Liver (tissue), 9 donors: Measurements from ENCODE around the gene NFIA. TPM values are rescaled to one million over a fixed set of nuclear protein-coding genes. Genes with fewer than 3 reads are reported as not detected.

Source experiments
- DNase-seq: peaks from one replicate; pipeline ENCODE4 v3.0.0-alpha.2; 2017; ENCODE audit warnings: low spot score
- H3K27ac ChIP-seq, 2 donors: one replicate each; pipeline ENCODE4 v1.7.0; 2013; ENCODE audit warnings: inconsistent platforms in 2 of 2, low read length in 2 of 2, control low read depth in 1 of 2, low read depth in 1 of 2, mild to moderate bottlenecking in 1 of 2
- H3K27me3 ChIP-seq, 4 donors: one replicate each; pipeline versions ENCODE4 v1.6.1 to v1.7.0; 2013; ENCODE audit warnings: low read length in 3 of 4, inconsistent platforms in 1 of 4, mild to moderate bottlenecking in 1 of 4, moderate library complexity in 1 of 4; ENCODE audit not compliant: control insufficient read depth in 4 of 4, insufficient read depth in 4 of 4
- H3K36me3 ChIP-seq, 4 donors: one replicate each; pipeline versions ENCODE4 v1.6.1 to v1.7.0; 2013; ENCODE audit warnings: low read length in 3 of 4, mild to moderate bottlenecking in 3 of 4, low read depth in 1 of 4, moderate library complexity in 1 of 4; ENCODE audit not compliant: control insufficient read depth in 4 of 4, insufficient read depth in 3 of 4
- H3K4me1 ChIP-seq, 4 donors: one replicate each; pipeline versions ENCODE4 v1.6.1 to v1.7.0; 2013; ENCODE audit warnings: low read length in 3 of 4, mild to moderate bottlenecking in 3 of 4, moderate library complexity in 1 of 4; ENCODE audit not compliant: control insufficient read depth in 4 of 4, insufficient read depth in 4 of 4
- H3K4me3 ChIP-seq, 3 donors: one replicate each; pipeline versions ENCODE4 v1.6.1 to v1.7.0; 2013; ENCODE audit warnings: low read length in 3 of 3, control low read depth in 1 of 3, low read depth in 1 of 3, mild to moderate bottlenecking in 1 of 3
- H3K9ac ChIP-seq, 2 donors: one replicate each; pipeline ENCODE4 v1.7.0; 2013; ENCODE audit warnings: low read length in 2 of 2, mild to moderate bottlenecking in 2 of 2, moderate library complexity in 2 of 2, control low read depth in 1 of 2, low read depth in 1 of 2
- H3K9me3 ChIP-seq, 4 donors: one replicate each; pipeline versions ENCODE4 v1.6.1 to v1.7.0; 2013; ENCODE audit warnings: low read length in 3 of 4; ENCODE audit not compliant: control insufficient read depth in 4 of 4
- ATF3 ChIP-seq: IDR thresholded peaks from 2 replicates; pipeline ENCODE4 v1.6.1; 2016; ENCODE audit warnings: antibody characterized with exemption
- CTCF ChIP-seq: fragments of 150-350 bp; IDR thresholded peaks from 2 replicates; pipeline ENCODE4 v1.5.1; 2017; ENCODE audit warnings: improper control_type of control experiment, low read depth, low read length; ENCODE audit not compliant: missing input control
- GABPA ChIP-seq, 2 donors: IDR thresholded peaks in 1 of 2; conservative IDR thresholded peaks in 1 of 2; 2 replicates each; pipeline ENCODE4 v1.6.1; 2016; ENCODE audit warnings: antibody characterized with exemption in 2 of 2, mild to moderate bottlenecking in 1 of 2, moderate library complexity in 1 of 2
- HNF4A ChIP-seq, 2 donors: conservative IDR thresholded peaks; 2 replicates each; pipeline ENCODE4 v1.6.1; 2016; ENCODE audit warnings: antibody characterized with exemption in 2 of 2, mild to moderate bottlenecking in 2 of 2
- HNF4G ChIP-seq: IDR thresholded peaks from 2 replicates; pipeline ENCODE4 v1.6.1; 2016; ENCODE audit warnings: antibody characterized with exemption
- JUND ChIP-seq, 2 donors: IDR thresholded peaks; 2 replicates each; pipeline ENCODE4 v1.6.1; 2016; ENCODE audit warnings: antibody characterized with exemption in 2 of 2
- MAX ChIP-seq: IDR thresholded peaks from 2 replicates; pipeline ENCODE4 v1.6.1; 2016; ENCODE audit warnings: antibody characterized with exemption
- NR2F2 ChIP-seq: IDR thresholded peaks from 2 replicates; pipeline ENCODE4 v1.6.1; 2016; ENCODE audit warnings: antibody characterized with exemption
- RAD21 ChIP-seq, 2 donors: IDR thresholded peaks; 2 replicates each; pipeline ENCODE4 v1.6.1; 2016; ENCODE audit warnings: antibody characterized with exemption in 2 of 2, mild to moderate bottlenecking in 2 of 2
- REST ChIP-seq: IDR thresholded peaks from 2 replicates; pipeline ENCODE4 v1.6.1; 2016; ENCODE audit warnings: antibody characterized with exemption, mild to moderate bottlenecking
- RXRA ChIP-seq, 2 donors: IDR thresholded peaks; 2 replicates each; pipeline ENCODE4 v1.6.1; 2017 to 2018; ENCODE audit warnings: antibody characterized with exemption in 2 of 2, mild to moderate bottlenecking in 1 of 2
- TAF1 ChIP-seq: conservative IDR thresholded peaks from 2 replicates; pipeline ENCODE4 v1.6.1; 2016; ENCODE audit warnings: antibody characterized with exemption, mild to moderate bottlenecking
- ZBTB33 ChIP-seq: IDR thresholded peaks from 2 replicates; pipeline ENCODE4 v1.6.1; 2016; ENCODE audit warnings: antibody characterized with exemption
- WGBS: extraction: QIAGEN DNeasy Blood & Tissue Kit; methylation state at CpG from one replicate; pipeline ENCODE4 v1.1.7; 2013; 5-methylcytosine and 5-hydroxymethylcytosine counted together
- polyA plus RNA-seq, 2 donors: library from polyadenylated mRNA; stranded (reverse) in 1 of 2; unstranded in 1 of 2; fragments of 200-250 nt in 1 of 2; fragments of >200 nt in 1 of 2; fragmentation: Nextera tagmentation in 1 of 2; extraction: Ambion mirVana in 1 of 2; gene quantifications; one replicate each; pipeline versions ENCODE4 v1.2.1 to v1.2.3, GENCODE V29; 2013 to 2015
- total RNA-seq, 2 donors: library from RNA; depleted of rRNA; stranded (reverse); fragments of >200 nt; gene quantifications; one replicate each; pipeline ENCODE4 v1.2.3, GENCODE V29; 2014
- donor health status: healthy.
- donor health status: healthy.
- donor health status: healthy.
- donor health status: healthy.
- donor health status: healthy.

NFIA gene
- total and polyA plus RNA-seq, 4 donors, result 6.8 to 53.7 (median 22.2) TPM

GRCh38 chr1:61332196-61332753 lies 249.9 kb downstream of the NFIA start:
- peaks cover 0 to 3% (median 0%) of the 10 kb centered on the region in 4 donors for H3K36me3 ChIP-seq
- 74% methylated on average over 1 of the region's 1 CpG for WGBS
- H3K4me3 ChIP-seq, result no peak overlapping the region
- H3K4me1 ChIP-seq, result peaks cover 0 to 25% (median 7%) of the 10 kb centered on the region in 4 donors
- no peak for TF ChIP-seq RXRA (IDR thresholded peaks at IDR 0.05)
- no peak for TF ChIP-seq MAX
- TF ChIP-seq HNF4A (conservative IDR thresholded peaks at IDR 0.05), result no peak
- TF ChIP-seq RAD21 (IDR thresholded peaks at IDR 0.05), result no peak
- TF ChIP-seq TAF1, result no peak
- no peak for TF ChIP-seq NR2F2
- TF ChIP-seq CTCF, result no peak
- TF ChIP-seq HNF4G, result no peak
- TF ChIP-seq GABPA (IDR thresholded peaks at IDR 0.05 in 1 of 2, conservative IDR thresholded peaks at IDR 0.05 in 1 of 2), result no peak
- TF ChIP-seq ATF3, result no peak
- TF ChIP-seq ZBTB33, result no peak
- TF ChIP-seq REST, result no peak
- H3K27ac ChIP-seq, result no peak overlapping the region
- H3K9me3 ChIP-seq, result no peaks in the 10 kb centered on the region
- H3K9ac ChIP-seq, result no peak overlapping the region
- no peaks in the 10 kb centered on the region for H3K27me3 ChIP-seq
- no peak for DNase-seq

- 100% methylated on average over 1 of the region's 1 CpG for WGBS
Observed at GRCh38 chr1:61332796-61333195, 250.4 kb downstream of the NFIA start.

More at GRCh38 chr1:61332796-61333195, 250.4 kb downstream of the NFIA start:
- Histone ChIP-seq H3K4me3 (no peak overlapping the region), H3K36me3 (peaks cover 0 to 3% (median 0%) of the 10 kb centered on the region in 4 donors), H3K9ac (no peak overlapping the region), H3K4me1 (peaks cover 0 to 30% (median 13%) of the 10 kb centered on the region in 4 donors), H3K27me3 (no peaks in the 10 kb centered on the region), H3K27ac (no peak overlapping the region), H3K9me3 (no peaks in the 10 kb centered on the region)
- DNase-seq, result no peak
- TF ChIP-seq GABPA (IDR thresholded peaks at IDR 0.05 in 1 of 2, conservative IDR thresholded peaks at IDR 0.05 in 1 of 2) (no peak), RXRA (IDR thresholded peaks at IDR 0.05) (no peak), JUND (IDR thresholded peaks at IDR 0.05) (no peak), CTCF (no peak), NR2F2 (no peak), ZBTB33 (no peak)
